NCI-H524 (cell line): Measurements from ENCODE around the gene UBE2QL1.

Experiments used
- DNase-seq, 2 experiments: peaks; one replicate each; lab custom pipeline; 2025; lab: John Stamatoyannopoulos, UW

The UBE2QL1 gene

GRCh38 chr5:6448622-6449464 lies at the start of gene UBE2QL1:
UBE2QL1 (plus strand) TSS chr5:6448859; CDS start chr5:6448894, 35 bp downstream.
- DNase-seq, result peak in 1 of 2 experiments; percentile 64

DNA sequence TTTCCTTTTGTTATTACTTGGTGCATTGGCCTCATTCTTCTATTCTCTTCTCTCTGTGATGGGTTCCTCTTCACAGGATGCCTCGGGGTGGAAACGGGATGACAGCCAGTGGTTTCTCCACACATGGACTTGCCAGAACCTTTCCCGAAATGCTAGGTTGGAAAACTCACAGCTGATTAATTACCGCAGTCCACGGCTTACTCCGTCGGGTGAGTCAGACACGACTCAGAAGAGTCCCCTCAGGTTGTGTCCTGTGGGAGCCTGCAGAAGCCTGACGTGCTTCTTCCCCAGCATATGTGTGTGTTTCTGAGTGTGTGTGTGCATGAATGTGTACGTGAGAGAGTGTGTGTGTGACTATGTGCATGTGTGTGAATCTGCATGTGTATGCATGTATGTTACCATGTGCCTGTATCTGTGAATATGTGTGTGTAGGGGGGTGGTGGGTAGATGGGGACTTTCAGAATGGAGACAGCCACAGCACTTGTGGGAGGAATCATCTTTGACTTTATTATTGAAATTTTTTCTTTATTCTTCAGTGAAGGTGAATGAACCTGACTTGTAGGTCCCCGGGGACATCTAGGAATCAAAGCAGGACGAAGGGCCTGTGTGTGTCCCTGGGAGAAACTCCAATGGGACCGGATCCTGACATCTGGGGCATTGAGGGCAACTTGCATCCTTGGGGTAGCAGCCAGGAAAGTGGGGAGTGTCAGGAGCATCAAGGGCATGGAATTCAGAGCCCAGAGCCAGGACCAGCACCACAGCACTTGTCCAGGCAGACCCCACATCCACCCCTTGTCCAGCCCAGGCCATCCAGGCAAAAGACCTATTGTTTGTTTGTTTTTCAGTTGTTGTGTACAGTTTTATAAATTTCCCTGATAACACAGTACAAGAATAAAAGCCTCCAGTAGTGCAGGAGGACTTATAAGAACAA lies 48.4 kb upstream of the UBE2QL1 start:
- no peak for DNase-seq

GRCh38 chr5:6401410-6401809 lies 47.2 kb upstream of the UBE2QL1 start:
- no peak for DNase-seq

- no peak for DNase-seq
Observed at GRCh38 chr5:6402939-6403338, 45.7 kb upstream of the UBE2QL1 start.

DNA sequence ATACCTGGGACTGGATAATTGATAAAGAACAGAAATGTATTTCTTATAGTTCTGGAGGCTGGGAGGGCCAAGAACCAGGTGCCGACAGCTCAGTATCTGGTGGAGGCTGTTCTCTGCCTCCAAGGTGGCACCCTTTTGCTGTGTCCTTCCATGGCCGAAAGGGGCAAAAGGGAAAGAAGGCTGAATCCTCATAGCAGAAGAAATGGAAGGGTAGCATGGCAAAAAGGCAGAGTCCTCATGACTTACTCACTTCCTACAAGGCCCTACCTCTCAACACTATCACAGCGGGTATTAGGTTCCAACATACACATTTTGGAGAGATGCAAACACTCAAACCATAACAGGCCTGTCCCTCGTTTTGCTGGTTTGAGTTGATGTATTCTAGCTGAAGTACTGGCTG lies 45.2 kb upstream of the UBE2QL1 start:
- DNase-seq, result no peak

DNA sequence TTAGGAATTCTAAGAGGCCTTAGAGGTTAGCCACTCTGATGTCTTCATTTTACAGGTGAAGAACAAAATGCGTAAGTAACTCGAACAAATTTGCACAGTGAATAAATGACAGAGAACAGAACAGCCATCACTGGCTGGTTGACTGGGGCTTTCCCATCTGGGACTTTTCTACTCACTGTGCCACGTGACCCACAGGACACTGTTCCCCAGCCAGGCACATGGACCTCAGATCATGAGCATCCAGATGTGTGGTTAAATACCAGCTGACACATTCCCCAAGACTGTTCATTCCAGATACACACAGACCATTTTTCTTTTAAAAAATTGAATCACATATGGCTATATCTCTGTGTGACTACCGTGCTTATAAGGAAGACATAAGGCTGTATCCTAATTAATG lies 44.5 kb upstream of the UBE2QL1 start:
- DNase-seq, result no peak

DNA sequence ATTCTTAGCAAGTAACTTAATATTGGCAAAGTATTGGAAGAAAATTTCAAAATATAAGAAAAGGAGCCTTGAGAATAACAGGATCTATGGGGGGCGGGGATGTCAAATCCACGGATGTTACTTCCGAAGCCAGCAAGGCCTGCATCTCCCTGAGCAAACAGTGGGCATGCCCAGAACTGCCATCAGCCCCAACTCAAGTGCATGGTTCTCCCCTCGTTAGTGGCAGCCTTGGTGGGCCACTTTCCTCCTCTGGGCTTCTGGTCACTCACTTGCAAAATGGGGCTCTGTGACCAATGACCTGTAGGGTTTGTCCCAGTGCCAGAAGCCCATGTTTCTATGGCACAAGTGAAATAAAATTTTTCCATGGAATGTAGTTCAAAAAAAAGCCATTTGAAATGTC lies 43.1 kb upstream of the UBE2QL1 start:
- no peak for DNase-seq

DNA sequence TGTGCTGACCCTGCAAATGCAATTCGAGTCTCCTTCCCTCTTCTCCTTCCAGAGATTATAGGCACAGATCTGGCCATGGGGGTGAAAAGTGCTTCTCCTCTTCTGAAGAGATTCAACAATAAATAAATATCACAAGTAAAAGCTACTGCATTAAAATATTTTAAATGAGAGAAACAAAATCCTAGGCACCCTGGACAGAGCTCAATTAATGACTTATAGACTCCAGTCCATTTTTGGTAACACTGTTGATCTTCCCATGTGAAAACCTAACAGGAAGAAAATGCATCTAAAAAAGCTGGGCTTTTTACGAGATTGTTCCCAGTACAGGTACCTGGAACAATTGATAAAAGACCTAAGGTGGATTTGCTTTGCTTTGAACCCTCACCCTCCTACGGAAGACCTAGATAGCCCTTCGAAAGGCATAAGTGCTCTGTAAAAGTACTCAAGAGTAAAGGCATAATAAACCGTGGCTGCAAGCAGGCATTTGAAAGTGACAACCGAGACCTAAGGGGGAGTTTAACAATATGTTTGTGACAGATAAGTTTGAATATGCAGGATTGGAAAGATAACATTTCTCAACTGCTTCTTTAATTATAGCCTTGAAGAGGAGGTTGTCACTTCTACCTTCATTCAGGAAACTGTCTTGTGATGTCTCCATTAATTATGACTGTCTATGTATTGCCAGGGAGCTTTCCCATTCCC lies 41.0 kb upstream of the UBE2QL1 start:
- DNase-seq, result no peak

- DNase-seq, result no peak
Observed at GRCh38 chr5:6408260-6408596, 40.4 kb upstream of the UBE2QL1 start.

- no peak for DNase-seq
Observed at GRCh38 chr5:6408627-6409446, 39.8 kb upstream of the UBE2QL1 start.

DNA sequence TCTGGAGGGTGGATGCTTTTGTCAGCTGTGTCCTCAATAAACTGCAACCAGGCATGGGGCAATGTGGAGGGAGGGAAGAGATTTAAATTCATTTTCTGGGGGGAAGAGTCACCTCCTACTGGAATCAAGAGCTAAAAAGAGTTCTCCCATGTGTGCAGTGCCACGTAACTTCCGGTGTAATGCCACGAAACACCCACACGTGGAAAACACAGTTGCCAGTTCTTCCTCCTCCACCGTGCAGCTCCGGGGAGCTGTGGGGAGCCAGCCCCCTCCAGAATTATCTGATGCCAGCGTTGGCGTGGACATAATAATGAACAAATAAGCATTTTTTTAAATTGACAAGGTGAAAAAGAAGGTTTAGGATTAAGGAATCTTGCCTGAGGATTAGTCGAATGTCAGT lies 38.2 kb upstream of the UBE2QL1 start:
- DNase-seq, result no peak

DNA sequence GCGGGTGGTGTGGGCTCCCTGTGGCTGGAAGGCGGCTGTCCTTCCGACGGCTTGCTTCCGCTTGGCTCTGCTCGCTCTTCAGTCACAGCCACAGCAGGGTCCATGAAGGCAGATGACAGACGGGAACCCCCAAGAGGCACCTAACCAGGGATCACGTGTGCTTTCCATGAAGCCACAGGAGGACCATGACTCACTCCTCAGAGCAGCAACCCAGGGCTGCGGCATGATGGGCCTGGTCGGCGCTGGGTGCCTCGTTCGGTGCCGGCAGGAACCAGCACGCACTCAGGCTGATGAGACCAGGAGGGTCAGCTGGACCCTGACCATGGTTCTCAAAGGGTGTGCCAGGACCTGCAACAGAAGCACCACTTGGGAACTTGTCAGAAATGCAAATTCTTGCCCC lies 37.5 kb upstream of the UBE2QL1 start:
- DNase-seq, result no peak

DNA sequence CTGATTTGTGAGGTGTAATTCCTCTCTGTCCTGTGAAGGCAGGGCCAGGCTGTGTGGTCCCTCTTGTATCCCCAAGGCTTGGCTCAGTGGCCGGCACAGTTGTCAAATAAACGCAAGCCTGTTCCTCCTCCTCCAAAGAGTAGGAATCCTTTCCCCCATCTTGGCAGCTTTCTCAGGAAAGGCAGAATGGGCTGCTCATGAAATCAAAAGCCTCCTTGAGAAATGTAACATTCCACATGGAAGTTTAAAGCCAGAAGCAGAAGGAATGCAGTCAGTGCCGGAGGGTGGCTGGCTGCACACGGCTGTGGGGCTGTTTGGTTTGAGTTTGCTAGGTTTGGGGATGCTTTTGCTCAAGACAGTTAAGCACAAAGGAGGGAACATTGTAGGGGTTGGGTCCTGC lies 35.8 kb upstream of the UBE2QL1 start:
- DNase-seq, result no peak

- DNase-seq, result no peak
Observed at GRCh38 chr5:6417657-6418056, 31.0 kb upstream of the UBE2QL1 start.

DNA sequence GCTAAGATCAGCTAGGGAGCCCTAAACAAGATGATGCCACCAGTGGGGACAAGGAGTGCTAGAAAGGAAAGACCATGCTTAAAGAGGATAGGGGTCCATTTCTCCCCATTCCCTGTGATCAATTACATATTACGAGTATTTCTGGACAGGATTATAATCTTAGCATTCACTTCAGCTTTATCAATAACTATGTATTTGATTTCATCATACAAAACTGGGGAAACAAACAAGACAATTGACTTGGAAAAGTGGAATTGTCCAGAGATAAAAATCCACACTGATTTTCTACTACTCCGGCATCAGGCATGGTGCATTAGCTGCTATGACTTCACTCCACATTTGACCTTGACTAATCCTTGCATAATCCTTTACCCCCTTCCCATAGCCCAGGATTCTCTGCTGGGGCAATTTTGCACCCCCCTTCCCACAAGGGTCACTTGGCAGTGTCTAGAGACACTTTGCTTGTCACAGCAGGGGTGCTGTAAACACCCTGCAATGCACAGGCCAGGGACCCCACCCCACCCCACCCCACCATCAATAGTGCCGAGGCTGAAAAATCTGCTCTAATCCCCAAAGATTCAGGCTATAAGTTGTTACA lies 29.9 kb upstream of the UBE2QL1 start:
- no peak for DNase-seq

GRCh38 chr5:6419340-6419852 lies 29.3 kb upstream of the UBE2QL1 start:
- no peak for DNase-seq

DNA sequence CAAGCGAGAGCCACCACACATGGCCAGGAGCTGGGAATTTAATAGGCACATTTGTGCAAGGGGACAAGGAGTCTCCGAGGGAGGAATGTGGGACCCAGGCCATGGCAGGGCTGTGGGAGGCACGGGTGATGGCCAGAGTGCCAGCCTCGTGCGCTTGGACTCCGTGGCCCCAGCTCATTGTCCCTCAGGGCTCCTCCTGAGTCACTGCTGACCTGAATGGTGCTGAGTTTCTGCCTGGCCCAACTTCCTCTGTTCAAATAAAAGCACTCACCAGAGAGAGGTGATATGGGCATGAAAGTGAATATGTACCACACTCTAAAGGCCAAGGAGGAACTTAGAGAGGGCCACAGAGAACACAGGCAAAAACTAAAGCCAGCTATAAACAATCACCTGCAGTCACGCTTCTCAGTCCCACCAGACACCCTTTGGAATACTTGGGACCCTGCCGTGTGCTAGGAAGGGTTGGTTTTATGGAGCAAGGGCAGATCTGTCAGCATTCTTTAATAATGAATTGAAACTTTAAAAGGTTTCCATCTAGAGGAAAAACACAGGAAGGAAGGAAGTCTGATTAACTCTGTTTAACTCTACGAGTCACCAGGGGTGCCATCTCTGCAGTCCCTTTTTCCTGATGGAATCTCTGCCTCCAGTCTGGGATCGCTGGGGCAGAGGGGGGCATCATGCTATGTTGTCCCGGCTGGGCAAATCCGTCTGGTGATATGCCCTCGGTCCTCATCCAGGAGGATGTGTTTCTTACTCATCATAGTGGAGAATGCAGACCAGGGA lies 25.1 kb upstream of the UBE2QL1 start:
- no peak for DNase-seq

GRCh38 chr5:6424110-6424659 lies 24.5 kb upstream of the UBE2QL1 start:
- DNase-seq, result no peak

GRCh38 chr5:6424700-6425099 lies 24.0 kb upstream of the UBE2QL1 start:
- no peak for DNase-seq

DNA sequence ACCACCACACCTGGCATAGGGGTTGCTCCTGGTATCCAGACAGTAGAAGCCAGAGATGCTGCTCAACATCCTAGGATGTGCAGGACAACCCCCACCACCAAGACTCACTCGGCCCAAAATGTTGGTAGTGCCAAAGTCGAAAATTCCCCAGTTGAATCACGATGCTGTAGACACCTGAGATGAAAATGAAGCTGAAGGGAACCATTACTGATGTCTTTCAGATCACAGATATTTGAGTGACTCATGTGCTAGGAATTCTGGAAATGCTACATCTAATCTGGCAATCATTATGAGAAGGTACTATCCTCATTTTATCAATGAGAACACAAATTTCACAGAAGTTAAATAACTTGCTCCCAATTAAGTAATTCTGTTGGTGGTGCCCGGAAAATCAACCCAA lies 21.0 kb upstream of the UBE2QL1 start:
- DNase-seq, result no peak
